HUDEP-2 (cell line): ENCODE measurements around the gene CYREN.
A peak's percentile ranks its signal among the peaks of the same experiment; 100 is the strongest.
"Not testable (repeated sequence)": the region's sequence is repeated elsewhere in the genome, so short reads cannot be mapped to it uniquely, and the experiment has no call there.

Source experiments
- DNase-seq, 76 experiments: peaks; one replicate each; lab custom pipeline; 2025; ENCODE audit not compliant: unreplicated experiment in 76 of 76; lab: John Stamatoyannopoulos, UW

Gene CYREN

DNA sequence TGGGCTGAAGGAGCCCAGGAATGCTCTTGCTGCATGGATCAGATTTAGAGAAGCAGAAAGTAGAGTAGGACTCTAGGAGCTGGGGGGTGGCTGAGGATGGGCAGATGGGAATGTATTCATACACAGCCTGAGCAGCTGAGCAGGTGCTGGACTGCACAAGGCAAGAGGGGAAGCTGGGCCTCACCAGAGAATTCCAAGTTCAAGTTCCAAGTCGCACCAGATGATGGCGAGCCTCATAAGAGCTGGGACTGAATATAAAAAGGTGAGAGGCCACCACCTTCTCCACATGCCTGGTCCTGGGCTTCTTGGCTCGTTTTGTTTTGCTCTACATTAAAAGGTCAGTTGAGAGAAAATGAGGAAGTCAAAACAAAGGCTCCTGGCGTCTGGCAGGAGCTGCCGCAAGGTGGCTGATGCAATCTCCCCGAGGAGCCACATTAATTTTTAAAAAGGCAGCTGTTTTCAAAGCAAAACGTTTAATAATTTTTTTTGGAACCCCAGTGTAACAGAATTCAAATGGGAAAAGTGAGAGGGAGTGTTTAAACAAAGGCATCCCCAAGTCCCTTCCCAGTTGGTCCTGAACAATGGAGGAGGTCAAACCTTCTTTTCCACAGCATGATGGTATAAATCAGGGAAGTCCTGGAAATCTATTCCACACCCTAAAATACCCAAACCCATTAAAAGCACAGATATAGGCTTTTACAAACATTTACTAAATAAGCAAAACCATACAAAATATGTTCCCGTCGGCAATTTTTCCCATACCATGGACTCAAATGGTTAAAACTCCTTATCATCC lies 9.5 kb downstream of the CYREN start:
- peak in 11 of 76 experiments; percentile 2 to 49 (median 15) for DNase-seq

DNA sequence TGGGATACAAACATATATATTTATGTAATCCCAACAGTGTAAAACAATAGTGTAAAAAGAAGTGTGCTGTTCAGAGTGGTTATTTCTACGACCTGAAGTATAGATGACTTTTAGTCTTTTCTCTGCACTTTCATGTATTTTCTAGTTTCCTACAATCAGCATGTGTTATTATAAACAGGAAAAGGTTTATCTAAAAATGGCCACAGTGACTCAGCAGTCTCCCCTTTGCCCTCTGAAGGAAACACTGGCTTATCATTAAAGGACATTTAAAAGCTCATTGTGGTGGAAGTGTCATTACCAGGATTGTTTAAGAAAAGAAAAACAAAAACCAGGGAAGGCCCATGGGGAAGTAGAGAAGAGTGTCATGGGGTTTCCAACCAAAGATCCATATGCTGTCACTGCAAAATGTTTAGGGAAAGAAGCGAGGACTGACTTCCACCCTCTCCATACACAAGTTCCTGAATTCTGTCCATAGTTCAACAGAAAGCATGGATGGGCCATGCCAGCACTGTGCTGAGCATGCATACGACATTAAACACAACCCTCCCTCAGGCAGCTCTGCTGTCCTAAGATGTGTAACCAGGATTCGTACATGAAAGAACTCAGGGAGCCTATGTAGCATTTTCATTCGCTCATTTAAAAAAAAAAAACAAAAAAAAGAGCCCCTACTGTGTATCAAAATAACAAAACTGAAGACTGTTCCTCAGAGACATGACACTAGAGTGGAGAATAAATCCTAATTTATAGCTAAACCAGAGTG lies 10.2 kb downstream of the CYREN start:
- peak in 14 of 76 experiments; percentile 3 to 47 (median 26) for DNase-seq

GRCh38 chr7:135159359-135160085 lies 11.0 kb downstream of the CYREN start:
- DNase-seq: no peak

- no peak for DNase-seq
Measured at GRCh38 chr7:135158874-135159273, 11.6 kb downstream of the CYREN start.

- DNase-seq: no peak
Measured at GRCh38 chr7:135158141-135158655, 12.3 kb downstream of the CYREN start.

GRCh38 chr7:135156290-135156689 lies 14.2 kb downstream of the CYREN start:
- DNase-seq: no peak

DNA sequence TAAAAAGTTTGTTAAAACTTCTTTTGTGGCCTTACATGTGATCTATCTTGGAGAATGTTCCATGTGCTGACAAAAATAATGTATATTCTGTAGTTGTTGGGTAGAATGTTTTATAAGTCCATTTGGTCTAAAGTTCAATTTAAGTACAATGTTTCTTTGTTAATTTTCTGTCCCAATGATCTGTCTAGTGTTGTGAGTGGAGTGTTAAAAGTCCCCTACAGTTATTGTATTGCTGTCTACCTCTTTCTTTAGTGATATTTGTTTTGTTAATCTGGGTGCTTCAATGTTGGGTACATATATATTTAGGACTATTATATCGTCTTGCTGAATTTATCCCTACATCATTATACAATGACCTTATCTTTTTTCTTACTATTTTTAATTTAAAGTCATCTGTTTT lies 15.8 kb downstream of the CYREN start:
- DNase-seq: no peak

- no peak for DNase-seq
Measured at GRCh38 chr7:135152442-135152841, 18.1 kb downstream of the CYREN start.

DNA sequence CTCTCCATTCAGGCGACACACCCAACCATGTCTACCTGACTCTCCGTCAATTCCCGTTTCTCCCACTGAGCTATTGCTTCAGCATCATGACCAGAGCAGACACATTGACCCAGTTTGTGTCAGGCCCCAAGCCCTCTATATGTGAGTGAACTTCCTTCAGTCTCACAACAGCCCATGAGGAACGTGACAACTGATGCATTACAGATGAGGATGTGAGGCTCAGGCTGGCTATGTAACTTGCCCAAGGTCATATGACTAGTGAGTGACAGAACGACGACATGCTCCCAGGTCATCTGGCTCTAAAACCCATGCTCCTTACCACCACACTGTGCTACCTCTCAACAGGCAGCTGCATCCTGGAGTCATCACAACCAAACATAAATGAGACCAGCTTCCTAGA lies 19.0 kb downstream of the CYREN start:
- DNase-seq: no peak

DNA sequence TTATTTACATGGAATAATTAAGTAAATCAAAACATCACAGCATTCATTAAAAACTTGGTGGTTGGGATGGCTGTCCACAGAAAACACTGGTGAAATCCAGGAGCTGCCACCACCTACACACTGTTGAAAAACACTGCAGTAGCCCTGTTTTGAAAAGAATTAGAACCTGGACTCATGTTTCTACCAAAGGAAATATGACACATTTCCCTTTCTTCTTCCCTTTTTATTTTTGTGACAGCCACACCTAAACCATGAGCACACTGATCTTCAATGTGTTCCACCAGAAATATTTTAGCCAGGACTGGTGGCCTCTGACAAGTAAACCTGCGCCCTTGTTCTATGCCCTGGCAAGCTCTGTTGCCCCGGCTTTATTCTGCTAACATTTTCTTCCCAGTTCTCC lies 19.4 kb downstream of the CYREN start:
- no peak for DNase-seq

- DNase-seq: no peak
Measured at GRCh38 chr7:135150072-135150782, 20.3 kb downstream of the CYREN start.

GRCh38 chr7:135147899-135148721 lies 22.4 kb downstream of the CYREN start, which contains the start of gene TMEM140:
TSS of gene TMEM140 (plus strand) at chr7:135148072. CDS start at chr7:135164442, 16,370 bp downstream.
- peak in 5 of 76 experiments; percentile 2 to 26 (median 15) for DNase-seq

GRCh38 chr7:135147341-135147898 lies 23.1 kb downstream of the CYREN start:
- DNase-seq: peak in 3 of 76 experiments; percentile 6 to 17 (median 11)

DNA sequence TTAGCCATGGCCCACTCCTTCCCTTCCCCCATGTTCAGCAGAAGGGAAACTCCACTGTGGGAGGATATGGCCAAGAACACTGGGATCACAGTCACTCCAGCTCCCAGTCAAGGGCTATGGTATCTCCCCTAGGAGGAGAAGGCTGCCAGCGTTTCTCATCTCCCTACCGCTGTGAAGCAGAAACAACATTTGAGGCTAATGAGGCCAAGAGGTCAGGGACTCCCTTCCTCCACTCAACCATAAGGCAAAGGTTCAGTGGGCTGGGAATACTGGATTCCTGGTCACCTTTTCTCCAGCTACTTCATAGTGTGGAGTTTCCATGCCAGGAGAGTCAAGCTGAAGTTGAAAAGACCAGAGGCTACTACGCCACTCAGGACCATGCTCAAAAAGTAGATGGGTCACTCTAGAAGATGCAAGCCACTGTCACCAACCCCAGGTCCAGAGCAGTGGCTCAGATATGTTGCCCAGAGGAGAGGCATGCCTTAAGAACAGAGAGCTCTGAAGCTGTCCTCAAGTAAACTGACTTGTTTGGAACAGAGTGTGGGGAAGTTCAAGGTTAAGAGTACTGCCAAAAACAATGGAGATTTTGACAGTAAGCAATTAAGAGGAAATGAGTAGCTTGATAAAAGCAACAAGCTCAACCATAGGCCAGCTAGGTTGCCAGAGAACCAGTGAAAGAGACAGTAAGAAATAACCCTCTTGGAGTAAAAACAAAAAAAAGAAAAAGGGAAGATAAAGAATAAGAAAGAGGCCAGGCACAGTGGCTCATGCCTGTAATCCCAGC lies 26.4 kb downstream of the CYREN start:
- no peak for DNase-seq

DNA sequence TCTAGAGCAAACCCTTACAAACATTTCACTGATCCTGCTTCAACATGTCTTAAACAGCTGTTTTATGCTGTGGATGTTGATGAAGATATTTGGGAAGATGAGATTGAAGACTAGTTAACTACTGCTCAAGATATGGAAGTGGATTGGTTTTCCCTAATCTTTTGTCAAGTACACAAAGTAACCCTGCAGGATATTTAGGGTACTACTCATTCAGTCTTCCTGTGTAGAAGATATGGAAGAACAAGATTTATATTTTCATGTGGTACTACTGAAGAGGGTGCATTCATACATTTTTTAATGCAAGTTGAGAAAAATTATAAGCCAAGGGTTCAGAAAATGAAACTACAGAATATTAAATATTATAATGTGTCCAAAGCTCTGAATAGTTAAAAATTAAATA lies 40.9 kb downstream of the CYREN start:
- DNase-seq: no peak

- DNase-seq: no peak
Measured at GRCh38 chr7:135128931-135129330, 41.6 kb downstream of the CYREN start.

- DNase-seq: not testable (repeated sequence)
Measured at GRCh38 chr7:135124631-135125030, 45.9 kb downstream of the CYREN start.

GRCh38 chr7:135121868-135122267 lies 48.6 kb downstream of the CYREN start:
- DNase-seq: no peak
